Measurements from ENCODE around the gene FUZ. TPM values are rescaled to one million over a fixed set of nuclear protein-coding genes. Genes with fewer than 3 reads are reported as not detected.

Gene FUZ
- total RNA-seq, 1 experiment from 2014 or later: 1.1 TPM

DNA sequence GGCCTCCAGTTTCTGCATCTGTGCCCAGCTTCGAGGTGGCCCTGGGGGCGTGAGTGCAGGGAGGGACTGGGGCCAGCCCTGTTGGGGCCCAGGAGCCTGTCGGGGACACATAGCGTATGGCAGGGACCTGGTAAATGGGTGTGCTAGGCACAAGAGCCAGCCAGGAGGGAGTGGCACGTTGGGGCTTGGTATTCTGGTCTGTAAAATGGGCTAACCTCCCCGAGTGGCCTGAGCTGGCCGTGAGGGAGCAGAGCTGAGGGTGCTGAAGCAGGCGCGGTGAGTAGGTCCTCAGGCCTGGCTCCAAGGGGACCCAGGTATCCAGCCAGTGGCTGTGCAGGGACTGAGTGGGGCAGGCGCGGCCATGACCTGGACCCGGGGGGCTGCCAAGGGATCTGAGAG is 42.2 kb upstream of the FUZ start:
- POLR2A ChIA-PET: interaction anchor here (1.7 kb wide), 1 partner anchor 10 kb away, joined by 6 read pairs; no protein-coding TSS in a partner anchor
- Histone ChIP-seq H3K9me3 (ENCODE audit: control insufficient read depth in 1 of 2, insufficient read depth in 1 of 2, low read depth in 1 of 2, low read length in 2 of 2) (no peaks in the 10 kb centered on the region), H3K9me2 (ENCODE audit: insufficient read depth) (no peaks in the 10 kb centered on the region), H3K27me3 (ENCODE audit: insufficient read depth, low read length) (no peaks in the 10 kb centered on the region), H4K20me1 (ENCODE audit: insufficient read depth) (no peaks in the 10 kb centered on the region), H3K4me1 (ENCODE audit: control insufficient read depth in 1 of 2, insufficient read depth in 2 of 2, low read length in 2 of 2) (peaks cover 10 to 31% of the 10 kb centered on the region in 2 experiments), H2AFZ (ENCODE audit: low read depth, low read length, poor library complexity, severe bottlenecking) (no peak overlapping the region), H3K9ac (ENCODE audit: low read length) (no peak overlapping the region), H3K4me2 (ENCODE audit: low read length) (no peak overlapping the region), H3K4me3 (replicated peaks in 1 of 2; ENCODE audit: low read depth in 1 of 2, low read length in 2 of 2) (no peak overlapping the region), H3K79me2 (ENCODE audit: insufficient read depth, low read length) (peaks cover 44% of the 10 kb centered on the region), H3K36me3 (ENCODE audit: control insufficient read depth in 1 of 2, insufficient read depth in 2 of 2, low read length in 2 of 2) (peaks cover 5 to 17% of the 10 kb centered on the region in 2 experiments; a peak in 3 of 4 replicates), H3K27ac (ENCODE audit: low read depth, low read length) (peak overlapping the region; percentile 48)
- CTCF ChIA-PET: no interaction called here
- no TSS peak for BruUV-seq (replicated peaks)
- no peak for ATAC-seq
- TF ChIP-seq POLR2A (IDR thresholded peaks at IDR 0.05; ENCODE audit: borderline replicate concordance, extremely low read depth, insufficient read depth, insufficient read length) (peak; percentile 40), POLR2AphosphoS5 (IDR thresholded peaks at IDR 0.05; ENCODE audit: low read depth, low read length) (no peak), ZBTB33 (IDR thresholded peaks at IDR 0.05; ENCODE audit: extremely low read depth, insufficient replicate concordance, low read length) (no peak), RAD21 (IDR thresholded peaks at IDR 0.05; ENCODE audit: low read depth) (no peak)
- RAD21 ChIA-PET (ENCODE audit: low non-redundant PET in 1 of 2, low total read pairs in 2 of 2, uncharacterized antibody in 2 of 2, unreplicated experiment in 2 of 2): no interaction called here
- DNase-seq (ENCODE audit: low read depth, low spot score): no peak
- intact Hi-C loops (cut with micrococcal nuclease): no loop called here

- DNase-seq (ENCODE audit: low read depth, low spot score) (no peak), ATAC-seq (no peak)
- POLR2A ChIA-PET: interaction anchor here (1.7 kb wide), 1 partner anchor 11 kb away, joined by 6 read pairs; no protein-coding TSS in a partner anchor
- intact Hi-C loops (cut with micrococcal nuclease): no loop called here
- Histone ChIP-seq H4K20me1 (ENCODE audit: insufficient read depth) (no peaks in the 10 kb centered on the region), H3K9ac (ENCODE audit: low read length) (no peak overlapping the region), H2AFZ (ENCODE audit: low read depth, low read length, poor library complexity, severe bottlenecking) (no peak overlapping the region), H3K36me3 (ENCODE audit: control insufficient read depth in 1 of 2, insufficient read depth in 2 of 2, low read length in 2 of 2) (peaks cover 5 to 17% of the 10 kb centered on the region in 2 experiments; a peak in 3 of 4 replicates), H3K4me1 (ENCODE audit: control insufficient read depth in 1 of 2, insufficient read depth in 2 of 2, low read length in 2 of 2) (peaks cover 15 to 34% of the 10 kb centered on the region in 2 experiments), H3K9me2 (ENCODE audit: insufficient read depth) (no peaks in the 10 kb centered on the region), H3K9me3 (ENCODE audit: control insufficient read depth in 1 of 2, insufficient read depth in 1 of 2, low read depth in 1 of 2, low read length in 2 of 2) (no peaks in the 10 kb centered on the region), H3K79me2 (ENCODE audit: insufficient read depth, low read length) (peaks cover 44% of the 10 kb centered on the region), H3K4me3 (replicated peaks in 1 of 2; ENCODE audit: low read depth in 1 of 2, low read length in 2 of 2) (no peak overlapping the region), H3K27ac (ENCODE audit: low read depth, low read length) (peak overlapping the region; percentile 48), H3K4me2 (ENCODE audit: low read length) (no peak overlapping the region), H3K27me3 (ENCODE audit: insufficient read depth, low read length) (no peaks in the 10 kb centered on the region)
- RAD21 ChIA-PET (ENCODE audit: low non-redundant PET in 1 of 2, low total read pairs in 2 of 2, uncharacterized antibody in 2 of 2, unreplicated experiment in 2 of 2): no interaction called here
- no TSS peak for BruUV-seq (replicated peaks)
- CTCF ChIA-PET: no interaction called here
- TF ChIP-seq EGR1 (IDR thresholded peaks at IDR 0.05; ENCODE audit: low read depth): no peak
- TF ChIP-seq, protein P1, sequence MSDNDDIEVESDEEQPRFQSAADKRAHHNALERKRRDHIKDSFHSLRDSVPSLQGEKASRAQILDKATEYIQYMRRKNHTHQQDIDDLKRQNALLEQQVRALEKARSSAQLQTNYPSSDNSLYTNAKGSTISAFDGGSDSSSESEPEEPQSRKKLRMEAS (IDR thresholded peaks at IDR 0.05): no peak
- TF ChIP-seq CEBPB (IDR thresholded peaks at IDR 0.05; ENCODE audit: low read depth): no peak
- TF ChIP-seq ELF1 (IDR thresholded peaks at IDR 0.05; ENCODE audit: borderline replicate concordance, low read depth): no peak
- no peak for TF ChIP-seq YY1 (IDR thresholded peaks at IDR 0.05; ENCODE audit: extremely low read depth, insufficient replicate concordance, low read depth, low read length)
- no peak for TF ChIP-seq EZH2 (IDR thresholded peaks at IDR 0.05)
- no peak for TF ChIP-seq ZFX (IDR thresholded peaks at IDR 0.05)
- TF ChIP-seq EZH2phosphoT487 (IDR thresholded peaks at IDR 0.05; ENCODE audit: borderline replicate concordance): no peak
- no peak for TF ChIP-seq FOSL1 (IDR thresholded peaks at IDR 0.05; ENCODE audit: low read depth)
- TF ChIP-seq ZNF274 (IDR thresholded peaks at IDR 0.05; ENCODE audit: low read depth, low read length): no peak
- TF ChIP-seq POLR2AphosphoS5 (IDR thresholded peaks at IDR 0.05; ENCODE audit: low read depth, low read length): no peak
- TF ChIP-seq SIN3A (IDR thresholded peaks at IDR 0.05; ENCODE audit: low read depth): no peak
- no peak for TF ChIP-seq CBX3 (IDR thresholded peaks at IDR 0.05; ENCODE audit: low read depth)
Observed at GRCh38 chr19:49854378-49855263, 41.5 kb upstream of the FUZ start.

All from HCT116 (cell line).